ENCODE measurements around the gene PRMT3.
"Not testable (repeated sequence)": the region's sequence is repeated elsewhere in the genome, so short reads cannot be mapped to it uniquely, and the experiment has no call there.

The PRMT3 gene

GRCh38 chr11:20374741-20375300, 12.7 kb upstream of the PRMT3 start:
- DNase-seq, result no peak

- no peak for DNase-seq
These were observed 11.3 kb upstream of the PRMT3 start for GRCh38 chr11:20376162-20376730.

GRCh38 chr11:20385996-20386395, 1.5 kb upstream of the PRMT3 start:
- DNase-seq, result not testable (repeated sequence)

- no peak for DNase-seq
These were observed 860 bp downstream of the PRMT3 start for GRCh38 chr11:20388096-20389055.

GRCh38 chr11:20397281-20397680, 9.8 kb downstream of the PRMT3 start:
- no peak for DNase-seq

GRCh38 chr11:20399498-20399897, 12.0 kb downstream of the PRMT3 start:
- no peak for DNase-seq

- no peak for DNase-seq
These were observed 15.5 kb downstream of the PRMT3 start for GRCh38 chr11:20403059-20403458.

GRCh38 chr11:20406484-20406883, 19.0 kb downstream of the PRMT3 start:
- no peak for DNase-seq

- no peak for DNase-seq
These were observed 19.8 kb downstream of the PRMT3 start for GRCh38 chr11:20407344-20407743.

- DNase-seq, result no peak
These were observed 27.9 kb downstream of the PRMT3 start for GRCh38 chr11:20415432-20415831.

- no peak for DNase-seq
These were observed 30.3 kb downstream of the PRMT3 start for GRCh38 chr11:20417771-20418170.

- no peak for DNase-seq
These were observed 34.4 kb downstream of the PRMT3 start for GRCh38 chr11:20421946-20422345.

GRCh38 chr11:20429216-20429615, 41.7 kb downstream of the PRMT3 start:
- no peak for DNase-seq

- DNase-seq, result no peak
These were observed 51.1 kb downstream of the PRMT3 start for GRCh38 chr11:20438637-20439036.

GRCh38 chr11:20443596-20443995, 56.1 kb downstream of the PRMT3 start:
- DNase-seq, result no peak

GRCh38 chr11:20444535-20444934, 57.0 kb downstream of the PRMT3 start:
- no peak for DNase-seq

- DNase-seq, result no peak
These were observed 61.3 kb downstream of the PRMT3 start for GRCh38 chr11:20448834-20449233.

GRCh38 chr11:20450829-20451228, 63.3 kb downstream of the PRMT3 start:
- DNase-seq, result no peak

- no peak for DNase-seq
These were observed 64.1 kb downstream of the PRMT3 start for GRCh38 chr11:20451568-20451967.

- DNase-seq, result no peak
These were observed 65.1 kb downstream of the PRMT3 start for GRCh38 chr11:20452585-20452984.

- DNase-seq, result no peak
These were observed 66.3 kb downstream of the PRMT3 start for GRCh38 chr11:20453657-20454316.

- DNase-seq, result no peak
These were observed 69.7 kb downstream of the PRMT3 start for GRCh38 chr11:20457001-20457799.
